Measurements from ENCODE around the gene OR52K2.

- TF ChIP-seq EP300 (IDR thresholded peaks at IDR 0.05; ENCODE audit: borderline replicate concordance) (no peak), CREB1 (IDR thresholded peaks at IDR 0.05; ENCODE audit: low read depth) (no peak), CEBPB (IDR thresholded peaks at IDR 0.05) (no peak), FOXM1 (IDR thresholded peaks at IDR 0.05; ENCODE audit: borderline replicate concordance, low read depth) (no peak), REST (IDR thresholded peaks at IDR 0.05; ENCODE audit: low read depth) (no peak), RAD21 (IDR thresholded peaks at IDR 0.05; ENCODE audit: low read depth) (no peak), MAX (IDR thresholded peaks at IDR 0.05) (no peak), YY1 (IDR thresholded peaks at IDR 0.05; ENCODE audit: low read depth) (no peak)
Measured at GRCh38 chr11:4459500-4459899, 10.4 kb downstream of the OR52K2 start.

All from Ishikawa (cell line).